KMS-11 (cell line): ENCODE results near the gene RFPL2.

ENCODE experiments used
- H2AFZ ChIP-seq: fragments of 200-600 bp; sonication (generic); 2 replicates; pipeline ENCODE4 v1.6.1; 2016; ENCODE audit warnings: antibody characterized with exemption, mixed run types, low read depth
- H3K27ac ChIP-seq: fragments of 200-600 bp; sonication (generic); 2 replicates; pipeline ENCODE4 v1.6.1; 2016; ENCODE audit warnings: mild to moderate bottlenecking, mixed run types
- H3K27me3 ChIP-seq: fragments of 200-600 bp; sonication (generic); 2 replicates; pipeline ENCODE4 v1.6.1; 2017; ENCODE audit warnings: mild to moderate bottlenecking, low read depth, mixed run types, moderate library complexity; ENCODE audit not compliant: insufficient read depth
- H3K36me3 ChIP-seq: fragments of 200-600 bp; sonication (generic); 2 replicates; pipeline ENCODE4 v1.6.1; 2017; ENCODE audit warnings: mild to moderate bottlenecking, mixed run types; ENCODE audit not compliant: insufficient read depth
- H3K4me1 ChIP-seq: fragments of 200-600 bp; sonication (generic); 2 replicates; pipeline ENCODE4 v1.6.1; 2016; ENCODE audit warnings: mild to moderate bottlenecking, low read depth, mixed run types; ENCODE audit not compliant: poor library complexity, severe bottlenecking
- H3K4me2 ChIP-seq: fragments of 200-600 bp; sonication (generic); 2 replicates; pipeline ENCODE4 v1.7.0; 2016; ENCODE audit warnings: mild to moderate bottlenecking, mixed run types
- H3K4me3 ChIP-seq: fragments of 200-600 bp; sonication (generic); IDR thresholded peaks from 2 replicates; pipeline ENCODE4 v1.6.1; 2017; ENCODE audit warnings: low read depth, low read length, mixed read lengths; ENCODE audit not compliant: insufficient read depth
- H3K79me2 ChIP-seq: fragments of 200-600 bp; sonication (generic); 2 replicates; pipeline ENCODE4 v1.6.1; 2016; ENCODE audit warnings: low read depth, mixed run types; ENCODE audit not compliant: insufficient read depth
- H3K9ac ChIP-seq: fragments of 200-600 bp; sonication (generic); 2 replicates; pipeline ENCODE4 v1.6.1; 2016; ENCODE audit warnings: mild to moderate bottlenecking, mixed run types
- H4K20me1 ChIP-seq: fragments of 200-600 bp; sonication (generic); 2 replicates; pipeline ENCODE4 v1.6.1; 2016; ENCODE audit warnings: mild to moderate bottlenecking, mixed run types; ENCODE audit not compliant: insufficient read depth
- CTCF ChIP-seq: fragments of 200-600 bp; sonication (generic); conservative IDR thresholded peaks from 2 replicates; pipeline ENCODE4 v1.6.1; 2017; ENCODE audit warnings: low read depth, mild to moderate bottlenecking, antibody characterized with exemption, low read length, moderate library complexity, mixed read lengths

Gene RFPL2

DNA sequence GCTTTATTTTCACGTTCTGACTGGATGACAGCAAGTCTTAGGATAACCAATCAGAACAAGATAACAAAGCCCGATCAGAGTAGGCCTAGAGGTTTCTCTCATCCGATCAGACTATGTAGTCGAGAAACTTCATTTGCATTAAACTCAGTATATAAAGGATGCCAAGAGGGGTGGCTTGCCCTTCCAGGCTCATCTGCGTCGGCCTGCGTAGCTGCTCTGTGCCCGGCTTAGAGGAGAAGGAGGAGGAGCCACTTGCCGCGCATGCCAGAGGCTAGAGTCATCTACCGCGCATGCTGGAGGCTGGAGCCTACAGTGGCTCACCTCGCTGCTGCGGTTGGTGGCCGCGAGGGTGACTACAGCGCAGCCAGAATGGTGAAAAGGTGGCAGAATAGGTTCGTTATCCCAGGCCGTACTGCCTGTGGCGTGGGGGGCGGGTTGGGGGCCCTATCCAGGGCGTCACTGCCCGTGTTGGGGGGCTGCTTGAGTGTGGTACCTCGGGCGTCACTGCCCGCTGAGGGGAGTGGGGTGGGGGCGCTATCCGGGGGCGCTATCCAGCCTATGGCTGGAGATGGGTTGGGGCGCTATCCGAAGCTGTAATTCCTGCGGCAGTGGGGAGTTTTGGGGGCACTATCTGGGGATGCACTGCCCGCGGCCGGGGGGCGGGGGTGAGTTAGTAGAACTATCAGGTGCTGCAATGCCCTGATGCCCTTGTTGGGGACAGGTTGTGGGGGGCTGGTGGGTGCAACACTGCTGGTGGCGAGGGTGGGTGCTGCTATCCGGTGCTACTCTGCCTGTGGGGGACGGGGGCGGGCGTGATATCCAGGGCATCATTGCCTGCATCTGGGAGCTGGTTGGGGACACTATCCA, at the start of gene RFPL2:
RFPL2 (minus strand) TSS at position 218 of the 867 bp plus-strand sequence. CDS start 2,622 bp downstream, outside the sequence.
- H3K27me3 ChIP-seq, result no peaks in the 10 kb centered on the region
- no peak within 1 kb of the TSS for H3K27ac ChIP-seq
- no peak within 1 kb of the TSS for H3K9ac ChIP-seq
- TF ChIP-seq CTCF, result no peak
- no peak within 1 kb of the TSS for H3K4me2 ChIP-seq
- H3K4me1 ChIP-seq, result no peaks in the 10 kb centered on the region
- H3K36me3 ChIP-seq, result no peaks in the 10 kb centered on the region
- H3K79me2 ChIP-seq, result no peaks in the 10 kb centered on the region
- no peak within 1 kb of the TSS for H3K4me3 ChIP-seq
- H2AFZ ChIP-seq, result no peak within 1 kb of the TSS
- H4K20me1 ChIP-seq, result no peaks in the 10 kb centered on the region

DNA sequence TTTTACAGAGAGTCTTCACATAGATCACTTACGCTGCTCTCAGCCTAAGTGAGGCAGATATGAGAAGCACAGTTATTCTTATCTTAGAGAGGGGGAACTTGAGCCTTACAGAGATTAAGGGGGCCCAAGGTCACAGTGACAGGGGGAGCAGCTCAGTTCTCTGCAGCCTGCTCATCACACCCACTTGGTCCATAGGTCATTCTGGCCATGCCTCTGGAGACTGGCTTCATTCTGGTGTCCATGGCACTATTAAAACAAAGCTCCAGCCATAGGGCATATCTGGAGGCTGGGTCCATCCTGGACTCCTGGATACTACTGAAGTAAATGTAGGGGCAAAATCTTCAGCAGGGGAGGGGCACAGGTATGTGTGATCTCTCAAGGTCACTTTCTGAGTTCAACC, 44.4 kb upstream of the RFPL2 start:
- H3K4me1 ChIP-seq, result no peaks in the 10 kb centered on the region
- H3K27me3 ChIP-seq, result no peaks in the 10 kb centered on the region
- H3K27ac ChIP-seq, result no peak overlapping the region
- no peak overlapping the region for H3K4me2 ChIP-seq
- no peak overlapping the region for H2AFZ ChIP-seq
- H3K9ac ChIP-seq, result no peak overlapping the region
- H3K79me2 ChIP-seq, result no peaks in the 10 kb centered on the region
- no peak overlapping the region for H3K4me3 ChIP-seq
- H4K20me1 ChIP-seq, result no peaks in the 10 kb centered on the region
- H3K36me3 ChIP-seq, result no peaks in the 10 kb centered on the region
- TF ChIP-seq CTCF, result no peak

- no peak overlapping the region for H3K4me3 ChIP-seq
- no peaks in the 10 kb centered on the region for H3K36me3 ChIP-seq
- no peak overlapping the region for H3K9ac ChIP-seq
- H3K79me2 ChIP-seq, result no peaks in the 10 kb centered on the region
- H3K4me2 ChIP-seq, result no peak overlapping the region
- H3K27me3 ChIP-seq, result no peaks in the 10 kb centered on the region
- no peak overlapping the region for H3K27ac ChIP-seq
- no peaks in the 10 kb centered on the region for H3K4me1 ChIP-seq
- H4K20me1 ChIP-seq, result no peaks in the 10 kb centered on the region
- no peak overlapping the region for H2AFZ ChIP-seq
- no peak for TF ChIP-seq CTCF
These were observed 43.4 kb upstream of the RFPL2 start for GRCh38 chr22:32248276-32248675.

GRCh38 chr22:32246166-32246565, 41.3 kb upstream of the RFPL2 start:
- no peak overlapping the region for H3K9ac ChIP-seq
- no peaks in the 10 kb centered on the region for H3K79me2 ChIP-seq
- no peak overlapping the region for H3K27ac ChIP-seq
- H3K4me2 ChIP-seq, result no peak overlapping the region
- no peaks in the 10 kb centered on the region for H3K36me3 ChIP-seq
- H3K27me3 ChIP-seq, result no peaks in the 10 kb centered on the region
- H3K4me3 ChIP-seq, result no peak overlapping the region
- TF ChIP-seq CTCF, result no peak
- no peaks in the 10 kb centered on the region for H3K4me1 ChIP-seq
- H2AFZ ChIP-seq, result no peak overlapping the region
- H4K20me1 ChIP-seq, result no peaks in the 10 kb centered on the region
